Lower leg skin (tissue), 3 donors: ENCODE data around the gene EI24.

Experiments used
- CTCF ChIP-seq, 3 donors: fragments of 450-650 bp; IDR thresholded peaks; one replicate each; pipeline ENCODE4 v1.5.1; 2016; ENCODE audit warnings: antibody characterized with exemption in 3 of 3, mild to moderate bottlenecking in 3 of 3, moderate library complexity in 2 of 3
- POLR2A ChIP-seq, 2 donors: fragments of 450-650 bp; IDR thresholded peaks; one replicate each; pipeline ENCODE4 v1.6.1; 2016 to 2017; ENCODE audit warnings: antibody characterized with exemption in 2 of 2, mild to moderate bottlenecking in 1 of 2, moderate library complexity in 1 of 2

- TF ChIP-seq CTCF (IDR thresholded peaks at IDR 0.05) (no peak), POLR2A (IDR thresholded peaks at IDR 0.05) (no peak)
These were observed 19.2 kb downstream of the EI24 start for GRCh38 chr11:125588505-125588904.
